ENCODE data around the gene SYNGR1.

Gene SYNGR1

DNA sequence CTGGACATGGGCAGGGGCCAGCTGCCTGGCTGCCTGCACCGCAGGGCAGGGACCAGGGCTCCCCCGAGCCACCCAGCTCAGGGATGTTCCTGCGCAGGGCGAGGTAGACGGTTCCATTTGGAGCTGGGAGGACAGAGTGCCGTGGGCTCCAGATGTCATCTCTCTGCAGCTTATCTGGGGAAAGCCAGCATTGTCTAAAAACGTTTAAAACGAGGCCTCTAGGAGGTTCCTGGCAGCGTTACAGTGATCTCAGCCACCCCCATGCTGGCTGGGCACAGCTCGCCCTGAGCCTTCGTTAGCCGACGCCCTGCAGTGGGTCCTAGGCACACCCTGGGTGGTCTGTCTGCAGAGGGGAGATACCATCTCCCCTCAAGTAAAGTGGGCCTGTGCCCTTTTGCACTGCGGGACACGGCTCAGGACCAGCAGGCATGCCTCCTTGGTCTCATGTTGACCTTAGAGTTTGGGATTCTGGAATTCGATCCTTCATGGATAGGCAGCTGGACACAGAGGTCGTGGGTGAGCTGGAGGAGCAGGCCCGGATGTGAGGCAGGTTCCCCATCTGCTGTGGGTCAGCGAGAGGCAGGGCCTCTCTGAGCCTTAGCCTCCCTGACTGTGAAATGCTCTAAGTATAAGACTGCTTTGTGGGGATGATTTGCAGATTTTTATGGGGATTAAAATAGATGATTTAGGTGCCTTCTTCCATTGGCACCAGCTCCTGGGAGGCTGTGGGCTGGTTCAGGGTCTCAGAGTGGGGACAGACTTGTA, 14.1 kb downstream of the SYNGR1 start:
- Mint-ChIP-seq H3K4me3 (no peak overlapping the region), H3K4me1 (ENCODE audit: low read depth) (no peaks in the 10 kb centered on the region), H3K27ac (no peak overlapping the region), H3K36me3 (ENCODE audit: low read depth) (no peaks in the 10 kb centered on the region), H3K27me3 (ENCODE audit: low read depth) (peaks cover 3% of the 10 kb centered on the region), H3K9me3 (no peaks in the 10 kb centered on the region)
- no peak for DNase-seq (ENCODE audit: low spot score)

GRCh38 chr22:39364714-39365491, 15.1 kb downstream of the SYNGR1 start:
- no peak for DNase-seq (ENCODE audit: low spot score)
- no peaks in the 10 kb centered on the region for H3K36me3 Mint-ChIP-seq (ENCODE audit: low read depth)
- no peaks in the 10 kb centered on the region for H3K4me1 Mint-ChIP-seq (ENCODE audit: low read depth)
- no peaks in the 10 kb centered on the region for H3K9me3 Mint-ChIP-seq
- H3K27ac Mint-ChIP-seq = no peak overlapping the region
- peaks cover 3% of the 10 kb centered on the region for H3K27me3 Mint-ChIP-seq (ENCODE audit: low read depth)
- no peak overlapping the region for H3K4me3 Mint-ChIP-seq

DNA sequence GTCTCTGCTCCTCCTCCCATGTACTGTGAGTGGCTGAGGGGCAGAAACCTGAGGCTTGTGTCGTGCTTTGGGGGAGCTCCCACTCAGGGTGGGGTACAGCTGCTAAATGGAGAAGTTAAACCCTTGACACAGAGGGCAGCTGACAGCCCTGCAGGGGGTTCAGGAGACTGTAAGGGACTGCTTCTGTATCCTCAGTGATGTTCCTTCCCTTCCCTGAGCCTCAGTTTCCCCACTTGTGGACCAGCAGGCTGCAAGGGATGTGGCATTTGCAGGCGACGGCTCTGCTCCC, 15.6 kb downstream of the SYNGR1 start:
- DNase-seq (ENCODE audit: low spot score) = no peak
- Mint-ChIP-seq H3K36me3 (ENCODE audit: low read depth) (no peaks in the 10 kb centered on the region), H3K4me1 (ENCODE audit: low read depth) (no peaks in the 10 kb centered on the region), H3K27ac (no peak overlapping the region), H3K9me3 (no peaks in the 10 kb centered on the region), H3K27me3 (ENCODE audit: low read depth) (peaks cover 3% of the 10 kb centered on the region), H3K4me3 (no peak overlapping the region)

GRCh38 chr22:39367035-39367434, 17.2 kb downstream of the SYNGR1 start:
- Mint-ChIP-seq H3K27ac (no peak overlapping the region), H3K4me1 (ENCODE audit: low read depth) (no peaks in the 10 kb centered on the region), H3K36me3 (ENCODE audit: low read depth) (no peaks in the 10 kb centered on the region), H3K9me3 (no peaks in the 10 kb centered on the region), H3K27me3 (ENCODE audit: low read depth) (peaks cover 3% of the 10 kb centered on the region), H3K4me3 (no peak overlapping the region)
- no peak for DNase-seq (ENCODE audit: low spot score)

DNA sequence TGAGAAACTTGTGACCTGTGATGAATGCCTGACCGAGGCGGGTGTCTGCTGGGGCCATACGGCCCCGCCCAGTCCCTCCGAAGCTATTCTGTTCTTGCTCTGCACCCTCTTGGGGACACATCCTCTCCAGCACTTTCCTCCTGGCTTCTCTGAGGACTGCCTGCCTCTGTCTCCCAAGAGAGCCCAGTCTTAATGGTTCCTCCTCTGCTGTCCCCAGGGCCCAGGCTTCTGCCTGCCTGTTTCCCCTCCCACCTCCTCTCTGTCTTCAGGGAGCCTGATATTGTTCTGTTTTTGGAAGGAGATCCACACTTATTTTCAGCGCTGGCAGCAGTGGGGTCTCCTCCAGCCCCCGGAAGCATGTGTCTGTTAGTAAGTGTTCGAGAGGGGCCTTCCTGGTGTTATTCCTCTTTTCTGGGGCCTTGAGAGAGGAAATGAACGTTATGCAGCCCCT, 18.7 kb downstream of the SYNGR1 start:
- H3K27me3 Mint-ChIP-seq (ENCODE audit: low read depth) = peaks cover 3% of the 10 kb centered on the region
- no peaks in the 10 kb centered on the region for H3K36me3 Mint-ChIP-seq (ENCODE audit: low read depth)
- H3K4me3 Mint-ChIP-seq = no peak overlapping the region
- no peak for DNase-seq (ENCODE audit: low spot score)
- no peak overlapping the region for H3K27ac Mint-ChIP-seq
- H3K9me3 Mint-ChIP-seq = no peaks in the 10 kb centered on the region
- H3K4me1 Mint-ChIP-seq (ENCODE audit: low read depth) = no peaks in the 10 kb centered on the region

GRCh38 chr22:39369186-39369585, 19.4 kb downstream of the SYNGR1 start:
- Mint-ChIP-seq H3K27ac (no peak overlapping the region), H3K36me3 (ENCODE audit: low read depth) (no peaks in the 10 kb centered on the region), H3K4me3 (no peak overlapping the region), H3K9me3 (no peaks in the 10 kb centered on the region), H3K4me1 (ENCODE audit: low read depth) (no peaks in the 10 kb centered on the region), H3K27me3 (ENCODE audit: low read depth) (peaks cover 2% of the 10 kb centered on the region)
- DNase-seq (ENCODE audit: low spot score) = no peak

- Mint-ChIP-seq H3K4me1 (ENCODE audit: low read depth) (no peaks in the 10 kb centered on the region), H3K27ac (no peak overlapping the region), H3K27me3 (ENCODE audit: low read depth) (no peaks in the 10 kb centered on the region), H3K4me3 (no peak overlapping the region), H3K36me3 (ENCODE audit: low read depth) (no peaks in the 10 kb centered on the region), H3K9me3 (no peaks in the 10 kb centered on the region)
- no peak for DNase-seq (ENCODE audit: low spot score)
These were observed 19.8 kb downstream of the SYNGR1 start for GRCh38 chr22:39369586-39369985.

DNA sequence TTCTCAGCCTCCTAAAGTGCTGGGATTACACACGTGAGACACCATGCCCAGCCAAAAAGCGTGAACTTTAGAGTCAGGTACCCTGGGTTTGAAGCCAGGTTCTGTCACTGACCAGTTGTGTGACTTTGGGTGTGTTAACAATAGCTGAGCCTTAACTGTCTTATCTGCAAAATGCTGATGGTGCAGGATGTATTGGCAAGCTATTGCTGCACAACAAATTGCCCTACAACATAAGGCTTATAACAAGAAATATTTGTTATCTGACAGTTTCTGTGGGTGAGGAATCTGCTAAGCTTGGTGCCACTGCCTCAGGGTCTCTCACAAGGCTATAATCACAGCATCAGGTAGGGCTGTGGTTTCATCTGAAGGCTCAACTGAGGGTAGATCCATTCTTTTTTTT, 21.9 kb downstream of the SYNGR1 start:
- H3K27ac Mint-ChIP-seq = no peak overlapping the region
- no peaks in the 10 kb centered on the region for H3K4me1 Mint-ChIP-seq (ENCODE audit: low read depth)
- no peaks in the 10 kb centered on the region for H3K9me3 Mint-ChIP-seq
- no peak overlapping the region for H3K4me3 Mint-ChIP-seq
- DNase-seq (ENCODE audit: low spot score) = no peak
- no peaks in the 10 kb centered on the region for H3K36me3 Mint-ChIP-seq (ENCODE audit: low read depth)
- H3K27me3 Mint-ChIP-seq (ENCODE audit: low read depth) = no peaks in the 10 kb centered on the region

GRCh38 chr22:39374191-39374590, 24.4 kb downstream of the SYNGR1 start:
- Mint-ChIP-seq H3K27me3 (ENCODE audit: low read depth) (no peaks in the 10 kb centered on the region), H3K27ac (no peak overlapping the region)

DNA sequence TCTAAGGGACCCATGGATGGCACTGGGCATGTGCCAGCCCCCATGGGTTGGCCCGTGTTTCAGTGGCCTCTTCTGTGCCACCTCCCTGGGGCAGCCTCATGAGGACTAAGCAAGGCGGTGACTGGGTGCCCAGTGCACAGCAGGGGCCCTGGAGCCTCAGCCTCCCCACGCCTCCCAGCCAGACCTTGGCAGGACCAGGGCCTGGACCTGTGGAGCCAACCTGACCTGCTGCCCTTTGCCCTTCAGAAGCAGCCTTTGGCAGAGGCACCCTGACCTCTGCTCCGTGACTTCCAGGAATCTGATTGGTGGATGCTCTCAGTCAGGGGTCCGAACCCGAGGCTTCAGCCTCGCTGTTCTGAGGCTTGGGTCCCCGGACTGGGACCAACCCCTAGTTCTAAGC, 25.0 kb downstream of the SYNGR1 start:
- Mint-ChIP-seq H3K27ac (no peak overlapping the region), H3K4me1 (ENCODE audit: low read depth) (no peaks in the 10 kb centered on the region), H3K27me3 (ENCODE audit: low read depth) (no peaks in the 10 kb centered on the region), H3K9me3 (no peaks in the 10 kb centered on the region), H3K4me3 (no peak overlapping the region), H3K36me3 (ENCODE audit: low read depth) (no peaks in the 10 kb centered on the region)
- DNase-seq (ENCODE audit: low spot score) = no peak

More at GRCh38 chr22:39374191-39374590, 24.4 kb downstream of the SYNGR1 start:
- H3K4me1 Mint-ChIP-seq (ENCODE audit: low read depth) = no peaks in the 10 kb centered on the region
- H3K36me3 Mint-ChIP-seq (ENCODE audit: low read depth) = no peaks in the 10 kb centered on the region
- DNase-seq (ENCODE audit: low spot score) = no peak
- H3K4me3 Mint-ChIP-seq = no peak overlapping the region
- no peaks in the 10 kb centered on the region for H3K9me3 Mint-ChIP-seq

DNA sequence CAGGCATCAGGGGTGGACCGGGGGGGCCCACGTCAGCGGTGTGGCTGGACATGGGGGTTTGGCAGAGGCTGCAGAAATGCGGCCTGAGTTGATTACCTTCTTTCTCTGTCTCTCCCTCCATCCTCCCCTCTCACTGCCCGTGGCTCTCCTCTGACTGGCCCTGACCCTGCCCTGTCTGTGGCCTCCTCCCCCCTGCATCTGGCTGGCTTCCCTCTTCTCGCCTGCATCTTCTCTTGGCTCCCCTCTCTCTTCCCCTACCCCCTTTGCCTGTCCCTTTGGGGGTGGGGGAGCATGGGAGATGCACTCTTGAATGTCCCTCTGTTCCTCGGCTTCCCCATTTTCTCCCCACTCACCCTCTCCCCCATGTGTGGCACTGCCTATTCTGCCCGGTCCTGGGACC, 25.9 kb downstream of the SYNGR1 start:
- no peaks in the 10 kb centered on the region for H3K9me3 Mint-ChIP-seq
- no peaks in the 10 kb centered on the region for H3K27me3 Mint-ChIP-seq (ENCODE audit: low read depth)
- H3K27ac Mint-ChIP-seq = no peak overlapping the region
- DNase-seq (ENCODE audit: low spot score) = no peak
- H3K36me3 Mint-ChIP-seq (ENCODE audit: low read depth) = no peaks in the 10 kb centered on the region
- no peak overlapping the region for H3K4me3 Mint-ChIP-seq
- H3K4me1 Mint-ChIP-seq (ENCODE audit: low read depth) = no peaks in the 10 kb centered on the region

GRCh38 chr22:39379756-39380730, 30.3 kb downstream of the SYNGR1 start:
- Mint-ChIP-seq H3K9me3 (no peaks in the 10 kb centered on the region), H3K27ac (no peak overlapping the region), H3K36me3 (ENCODE audit: low read depth) (no peaks in the 10 kb centered on the region), H3K27me3 (ENCODE audit: low read depth) (no peaks in the 10 kb centered on the region), H3K4me3 (no peak overlapping the region), H3K4me1 (ENCODE audit: low read depth) (no peaks in the 10 kb centered on the region)
- no peak for DNase-seq (ENCODE audit: low spot score)

DNA sequence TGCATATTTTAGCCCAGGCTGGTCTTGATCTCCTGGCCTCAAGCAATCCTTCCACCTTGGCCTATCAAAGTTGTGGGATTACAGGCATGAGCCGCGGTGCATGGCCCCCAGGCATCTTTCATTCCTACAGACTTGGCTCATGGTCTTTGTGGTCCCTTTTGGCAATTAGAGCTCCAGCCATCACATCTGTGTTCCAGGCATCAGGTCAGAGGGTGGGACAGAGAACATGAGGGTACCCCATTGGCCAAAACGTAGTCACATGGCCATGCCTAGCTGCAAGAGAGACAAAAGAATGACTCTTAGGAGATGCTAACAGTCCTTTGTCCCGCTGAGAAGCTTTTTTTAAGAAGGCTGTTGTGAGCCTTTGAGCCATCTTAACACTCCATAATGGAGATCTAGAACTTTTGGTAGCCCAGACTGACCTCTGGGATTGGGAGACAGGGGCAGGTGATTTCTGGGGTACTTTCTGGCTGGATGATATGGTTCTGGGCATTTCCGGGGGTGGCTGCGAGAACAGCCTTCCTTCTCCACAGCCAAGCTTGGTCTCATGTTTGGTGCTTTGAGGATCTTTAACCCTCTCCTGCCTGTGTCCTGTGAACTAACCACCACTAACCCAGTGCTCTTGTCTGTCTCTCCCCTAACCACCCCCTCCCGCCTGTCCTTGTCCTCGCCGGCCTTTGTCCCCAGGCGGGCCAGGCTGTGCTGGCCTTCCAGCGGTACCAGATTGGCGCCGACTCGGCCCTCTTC, 31.4 kb downstream of the SYNGR1 start:
- DNase-seq (ENCODE audit: low spot score) = no peak
- H3K27me3 Mint-ChIP-seq (ENCODE audit: low read depth) = no peaks in the 10 kb centered on the region
- no peak overlapping the region for H3K27ac Mint-ChIP-seq
- H3K4me3 Mint-ChIP-seq = no peak overlapping the region
- H3K36me3 Mint-ChIP-seq (ENCODE audit: low read depth) = no peaks in the 10 kb centered on the region
- H3K4me1 Mint-ChIP-seq (ENCODE audit: low read depth) = no peaks in the 10 kb centered on the region
- H3K9me3 Mint-ChIP-seq = no peaks in the 10 kb centered on the region
